WTC11 (cell line): ENCODE data around the gene SLC35A4. TPM values are rescaled to one million over a fixed set of nuclear protein-coding genes. Genes with fewer than 3 reads are reported as not detected.

Experiments
- ATAC-seq: fragments of 200-7000 bp; cut with Tn5 transposase; 2 replicates; pipeline ENCODE4 v1.10.0; 2021; ENCODE audit warnings: mild to moderate bottlenecking, moderate library complexity
- Bru-seq: library from RNA; stranded (reverse); fragments of 400-500 nt; gene quantifications from one replicate; lab custom pipeline; 2021; lab: Mats Ljungman, UMichigan
- CTCF ChIA-PET: fragments of 300-600 bp; sonication (Branson Sonifier 250); formaldehyde crosslinking; loops from one replicate; lab custom pipeline; 2021; ENCODE audit warnings: antibody characterized with exemption; lab: Charles Lee
- POLR2A ChIA-PET: fragments of 350-600 bp; sonication (Branson Sonifier 250); formaldehyde crosslinking; loops from one replicate; lab custom pipeline; 2021; ENCODE audit warnings: antibody characterized with exemption; lab: Charles Lee
- DNase-seq: peaks from one replicate; pipeline ENCODE4 v3.0.0; 2021; ENCODE audit warnings: low spot score
- H3K27ac Mint-ChIP-seq: 2 replicates; pipeline ENCODE4 v1.8.0; 2021; ENCODE audit warnings: mixed read lengths
- H3K27me3 Mint-ChIP-seq: 2 replicates; pipeline ENCODE4 v1.8.0; 2021; ENCODE audit warnings: low read depth, mild to moderate bottlenecking, moderate library complexity, mixed read lengths
- H3K36me3 Mint-ChIP-seq: 2 replicates; pipeline ENCODE4 v1.8.0; 2021; ENCODE audit warnings: mixed read lengths
- H3K4me1 Mint-ChIP-seq: 2 replicates; pipeline ENCODE4 v1.8.0; 2022; ENCODE audit warnings: mixed read lengths
- H3K4me3 Mint-ChIP-seq: 2 replicates; pipeline ENCODE4 v1.8.0; 2021; ENCODE audit warnings: mild to moderate bottlenecking, moderate library complexity, mixed read lengths
- H3K9me3 Mint-ChIP-seq: 2 replicates; pipeline ENCODE4 v1.8.0; 2021; ENCODE audit warnings: mixed read lengths
- AFF4 ChIP-seq: sonication (generic); formaldehyde crosslinking; IDR thresholded peaks from 2 replicates; pipeline ENCODE4 v1.8.1; 2023; ENCODE audit warnings: mild to moderate bottlenecking, missing genetic modification reagents, borderline replicate concordance
- AR ChIP-seq: fragments of 250-450 bp; sonication (Bioruptor Pico); IDR thresholded peaks from 2 replicates; pipeline ENCODE4 v1.9.0; 2021; ENCODE audit warnings: mild to moderate bottlenecking
- ARID4B ChIP-seq: sonication (generic); formaldehyde crosslinking; IDR thresholded peaks from 2 replicates; pipeline ENCODE4 v1.8.0; 2023; ENCODE audit warnings: missing genetic modification reagents, mild to moderate bottlenecking, borderline replicate concordance
- ATF1 ChIP-seq: sonication (generic); formaldehyde crosslinking; IDR thresholded peaks from 2 replicates; pipeline ENCODE4 v1.8.1; 2023; ENCODE audit warnings: mild to moderate bottlenecking, moderate library complexity, missing genetic modification reagents
- CTCF ChIP-seq: fragments of 200-600 bp; IDR thresholded peaks from 2 replicates; pipeline ENCODE4 v1.8.0; 2022; ENCODE audit warnings: antibody characterized with exemption
- EMX1 ChIP-seq: fragments of 250-450 bp; sonication (Bioruptor Pico); IDR thresholded peaks from 2 replicates; pipeline ENCODE4 v1.8.0; 2021; ENCODE audit warnings: mild to moderate bottlenecking
- IRF2 ChIP-seq: sonication (generic); formaldehyde crosslinking; IDR thresholded peaks from 2 replicates; pipeline ENCODE4 v1.8.0; 2022; ENCODE audit warnings: low read depth, missing genetic modification reagents, borderline replicate concordance
- NR1H2 ChIP-seq: sonication (generic); formaldehyde crosslinking; IDR thresholded peaks from 2 replicates; pipeline ENCODE4 v1.9.0; 2021; ENCODE audit warnings: mild to moderate bottlenecking, moderate library complexity, missing genetic modification reagents
- RORB ChIP-seq: fragments of 250-450 bp; sonication (Bioruptor Pico); IDR thresholded peaks from 2 replicates; pipeline ENCODE4 v1.9.0; 2021; ENCODE audit warnings: mild to moderate bottlenecking
- SMAD4 ChIP-seq: sonication (generic); formaldehyde crosslinking; IDR thresholded peaks from 2 replicates; pipeline ENCODE4 v1.8.0; 2022; ENCODE audit warnings: mild to moderate bottlenecking, missing genetic modification reagents
- SOX15 ChIP-seq: fragments of 250-450 bp; sonication (Bioruptor Pico); IDR thresholded peaks from 2 replicates; pipeline ENCODE4 v1.9.0; 2021; ENCODE audit warnings: mild to moderate bottlenecking
- SP1 ChIP-seq: sonication (generic); formaldehyde crosslinking; conservative IDR thresholded peaks from 2 replicates; pipeline ENCODE4 v1.8.1; 2022; ENCODE audit warnings: missing genetic modification reagents
- TEAD4 ChIP-seq: sonication (generic); formaldehyde crosslinking; IDR thresholded peaks from 2 replicates; pipeline ENCODE4 v1.8.0; 2022; ENCODE audit warnings: mild to moderate bottlenecking, missing genetic modification reagents
- USF1 ChIP-seq: sonication (generic); formaldehyde crosslinking; IDR thresholded peaks from 2 replicates; pipeline ENCODE4 v1.8.0; 2022; ENCODE audit warnings: mild to moderate bottlenecking, missing genetic modification reagents
- ZBTB43 ChIP-seq: sonication (generic); formaldehyde crosslinking; IDR thresholded peaks from 2 replicates; pipeline ENCODE4 v1.8.1; 2023; ENCODE audit warnings: mild to moderate bottlenecking, missing genetic modification reagents
- ZMAT4 ChIP-seq: fragments of 250-450 bp; sonication (Bioruptor Pico); IDR thresholded peaks from 2 replicates; pipeline ENCODE4 v1.9.0; 2021; ENCODE audit warnings: mild to moderate bottlenecking
- ZNF232 ChIP-seq: sonication (generic); formaldehyde crosslinking; IDR thresholded peaks from 2 replicates; pipeline ENCODE4 v1.8.0; 2022; ENCODE audit warnings: mild to moderate bottlenecking, missing genetic modification reagents
- long read RNA-seq, 3 experiments: library from RNA in 1 of 3; library from capped mRNA in 1 of 3; library from polyadenylated mRNA in 1 of 3; unstranded in 2 of 3; stranded (forward) in 1 of 3; transcript quantifications; one replicate each; pipeline ENCODE4 v2.0.0, GENCODE V29; 2021
- total RNA-seq: library from RNA; stranded (reverse); gene quantifications from 3 replicates; pipeline ENCODE4 v1.2.3, GENCODE V29; 2021

Gene SLC35A4
- 74.7 to 75.7 TPM (median 74.8 TPM) in 3 replicates for total RNA-seq
- Bru-seq, nascent RNA = percentile 88 among the genes with signal in this experiment
- long read RNA-seq, experiment 1, transcript SLC35A4-201 (3 exons, 3,041 nt) = major isoform, 388 of 446 reads
- long read RNA-seq, experiment 1, transcript SLC35A4-202 (2 exons, 3,617 nt) = minor isoform, 18 of 446 reads
- long read RNA-seq, experiment 1, partial matches to known transcripts = 35 of 446 reads
- long read RNA-seq, experiment 1, other reads (novel, unspliced or antisense) = 5 of 446 reads
- long read RNA-seq, experiment 2, transcript SLC35A4-202 (2 exons, 3,617 nt) = minor isoform, 23 of 95 reads
- long read RNA-seq, experiment 2, transcript SLC35A4-201 (3 exons, 3,041 nt) = major isoform, 36 of 95 reads
- long read RNA-seq, experiment 2, partial matches to known transcripts = 0 of 95 reads
- long read RNA-seq, experiment 2, other reads (novel, unspliced or antisense) = 36 of 95 reads
- long read RNA-seq, experiment 3, transcript SLC35A4-202 (2 exons, 3,617 nt) = minor isoform, 9 of 57 reads
- long read RNA-seq, experiment 3, transcript SLC35A4-201 (3 exons, 3,041 nt) = major isoform, 45 of 57 reads
- long read RNA-seq, experiment 3, partial matches to known transcripts = 0 of 57 reads
- long read RNA-seq, experiment 3, other reads (novel, unspliced or antisense) = 3 of 57 reads

GRCh38 chr5:140564196-140565023 is at the start of gene SLC35A4, which contains the start of gene APBB3:
Gene SLC35A4, plus strand, starts transcription at chr5:140564828. Its CDS starts 2,342 bp downstream, at chr5:140567170.
Gene APBB3, minus strand, starts transcription at chr5:140564598. Its CDS starts 353 bp downstream, at chr5:140564245.
- peak; percentile 90 for DNase-seq
- ATAC-seq = peak; percentile 87
- H3K27me3 Mint-ChIP-seq = peaks cover 3% of the 10 kb centered on the region; the same call in 1 of the 2 replicates
- H3K36me3 Mint-ChIP-seq = peaks cover 20% of the 10 kb centered on the region
- ChIA-PET CTCF (interaction anchor here (0.5 to 1.5 kb wide), 8 partner anchors 16 to 325 kb away, joined by 3 to 12 read pairs (median 4); partner anchors contain the start of genes EIF4EBP3, HARS1 and HARS2), POLR2A (interaction anchor here (0.9 to 4.4 kb wide), 4 partner anchors 16 to 163 kb away, joined by 3 to 29 read pairs (median 4); partner anchors contain the start of genes ANKHD1, DND1 and EIF4EBP3)
- peak within 1 kb of the TSS; percentile 73 for H3K27ac Mint-ChIP-seq
- no peaks in the 10 kb centered on the region for H3K9me3 Mint-ChIP-seq
- peak within 1 kb of the TSS; percentile 88 for H3K4me3 Mint-ChIP-seq
- peaks cover 19% of the 10 kb centered on the region for H3K4me1 Mint-ChIP-seq
- TF ChIP-seq CTCF (no peak), SMAD4 (CRISPR knock-in tag) (no peak; the same call in 1 of the 2 replicates), TEAD4 (CRISPR knock-in tag) (peak; percentile 75; the same call in 1 of the 2 replicates), IRF2 (no peak), AR (no peak), SOX15 (no peak), EMX1 (CRISPR knock-in tag) (0 out of 2 replicates have a peak, but pooled peaks have one; percentile 53), AFF4 (CRISPR knock-in tag) (peak; percentile 81; the same call in 1 of the 2 replicates), ZNF232 (CRISPR knock-in tag) (no peak), ATF1 (no peak), SP1 (CRISPR knock-in tag) (peak; percentile 90; the same call in 1 of the 2 replicates), ZBTB43 (CRISPR knock-in tag) (0 out of 2 replicates have a peak, but pooled peaks have one; percentile 69), ARID4B (peak; percentile 87), ZMAT4 (CRISPR knock-in tag) (no peak), NR1H2 (no peak), RORB (CRISPR knock-in tag) (no peak), USF1 (CRISPR knock-in tag) (peak; percentile 93)
